ENCODE data around the gene CCDC32.

The CCDC32 gene

DNA sequence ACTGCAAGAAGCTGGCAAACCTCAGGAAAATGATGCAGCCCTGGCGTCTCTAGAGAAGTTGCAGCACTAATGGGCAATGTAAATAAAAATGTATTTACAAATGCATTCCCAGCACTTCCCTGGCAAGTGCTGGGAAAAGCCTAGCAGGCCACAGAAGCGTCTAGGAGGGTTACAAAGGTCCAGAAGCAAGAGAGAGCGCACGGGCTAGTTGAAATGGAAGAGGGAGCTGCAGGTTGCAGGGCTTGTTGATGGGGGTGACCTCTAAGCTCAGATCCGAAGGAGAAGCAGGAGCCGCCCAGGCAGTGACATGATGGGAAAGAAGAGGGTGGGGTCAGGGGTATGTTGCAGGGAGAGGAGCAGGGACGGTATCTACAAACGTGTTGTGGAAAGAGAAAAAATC lies 26.5 kb upstream of the CCDC32 start:
- no peaks in the 10 kb centered on the region for H3K27me3 ChIP-seq (replicated peaks; ENCODE audit: insufficient read depth, low read length)
- H3K9ac ChIP-seq (ENCODE audit: low read length), result no peak overlapping the region
- H3K36me3 ChIP-seq (replicated peaks; ENCODE audit: insufficient read depth, low read length), result no peaks in the 10 kb centered on the region
- H3K4me3 ChIP-seq (ENCODE audit: low read length), result no peak overlapping the region
- no peaks in the 10 kb centered on the region for H3K9me3 ChIP-seq (replicated peaks; ENCODE audit: insufficient read depth, low read length)
- no peaks in the 10 kb centered on the region for H3K9me2 ChIP-seq (replicated peaks; ENCODE audit: insufficient read depth, low read length)
- no peak overlapping the region for H3K4me2 ChIP-seq (ENCODE audit: low read depth, low read length)
- H2AFZ ChIP-seq (ENCODE audit: low read length), result no peak overlapping the region
- H3F3A ChIP-seq (ENCODE audit: insufficient read depth, low read length), result peaks cover 21% of the 10 kb centered on the region
- no peak for TF ChIP-seq EZH2phosphoT487 (IDR thresholded peaks at IDR 0.05; ENCODE audit: low read length)
- no peak for TF ChIP-seq EZH2 (optimal IDR thresholded peaks at IDR 0.05; ENCODE audit: low read depth, low read length)
- TF ChIP-seq, protein P1, sequence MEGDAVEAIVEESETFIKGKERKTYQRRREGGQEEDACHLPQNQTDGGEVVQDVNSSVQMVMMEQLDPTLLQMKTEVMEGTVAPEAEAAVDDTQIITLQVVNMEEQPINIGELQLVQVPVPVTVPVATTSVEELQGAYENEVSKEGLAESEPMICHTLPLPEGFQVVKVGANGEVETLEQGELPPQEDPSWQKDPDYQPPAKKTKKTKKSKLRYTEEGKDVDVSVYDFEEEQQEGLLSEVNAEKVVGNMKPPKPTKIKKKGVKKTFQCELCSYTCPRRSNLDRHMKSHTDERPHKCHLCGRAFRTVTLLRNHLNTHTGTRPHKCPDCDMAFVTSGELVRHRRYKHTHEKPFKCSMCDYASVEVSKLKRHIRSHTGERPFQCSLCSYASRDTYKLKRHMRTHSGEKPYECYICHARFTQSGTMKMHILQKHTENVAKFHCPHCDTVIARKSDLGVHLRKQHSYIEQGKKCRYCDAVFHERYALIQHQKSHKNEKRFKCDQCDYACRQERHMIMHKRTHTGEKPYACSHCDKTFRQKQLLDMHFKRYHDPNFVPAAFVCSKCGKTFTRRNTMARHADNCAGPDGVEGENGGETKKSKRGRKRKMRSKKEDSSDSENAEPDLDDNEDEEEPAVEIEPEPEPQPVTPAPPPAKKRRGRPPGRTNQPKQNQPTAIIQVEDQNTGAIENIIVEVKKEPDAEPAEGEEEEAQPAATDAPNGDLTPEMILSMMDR (IDR thresholded peaks at IDR 0.05; ENCODE audit: low read length), result no peak
- H3K4me1 ChIP-seq (ENCODE audit: low read length), result peaks cover 17% of the 10 kb centered on the region
- no peak for DNase-seq
- no peaks in the 10 kb centered on the region for H4K20me1 ChIP-seq (ENCODE audit: insufficient read depth, low read length)
- H3K27ac ChIP-seq (ENCODE audit: low read length), result no peak overlapping the region
- peaks cover 21% of the 10 kb centered on the region for H3K79me2 ChIP-seq (ENCODE audit: low read length)

GRCh38 chr15:40590667-40591050 lies 25.8 kb upstream of the CCDC32 start:
- H2AFZ ChIP-seq (ENCODE audit: low read length), result peak overlapping the region; percentile 68; the same call in 1 of the 2 replicates
- no peaks in the 10 kb centered on the region for H3K9me3 ChIP-seq (replicated peaks; ENCODE audit: insufficient read depth, low read length)
- H3K27me3 ChIP-seq (replicated peaks; ENCODE audit: insufficient read depth, low read length), result no peaks in the 10 kb centered on the region
- no peaks in the 10 kb centered on the region for H3K9me2 ChIP-seq (replicated peaks; ENCODE audit: insufficient read depth, low read length)
- H3K9ac ChIP-seq (ENCODE audit: low read length), result no peak overlapping the region
- DNase-seq, result no peak
- peak overlapping the region; percentile 62; the same call in 1 of the 2 replicates for H3K4me3 ChIP-seq (ENCODE audit: low read length)
- H3K36me3 ChIP-seq (replicated peaks; ENCODE audit: insufficient read depth, low read length), result no peaks in the 10 kb centered on the region
- no peaks in the 10 kb centered on the region for H4K20me1 ChIP-seq (ENCODE audit: insufficient read depth, low read length)
- peaks cover 21% of the 10 kb centered on the region for H3F3A ChIP-seq (ENCODE audit: insufficient read depth, low read length)
- no peak overlapping the region for H3K27ac ChIP-seq (ENCODE audit: low read length)
- H3K79me2 ChIP-seq (ENCODE audit: low read length), result peaks cover 14% of the 10 kb centered on the region
- TF ChIP-seq EZH2phosphoT487 (IDR thresholded peaks at IDR 0.05; ENCODE audit: low read length) (no peak), EZH2 (optimal IDR thresholded peaks at IDR 0.05; ENCODE audit: low read depth, low read length) (no peak)
- TF ChIP-seq, protein P1 (IDR thresholded peaks at IDR 0.05; ENCODE audit: low read length), result no peak
- peak overlapping the region; percentile 58; the same call in 1 of the 2 replicates for H3K4me2 ChIP-seq (ENCODE audit: low read depth, low read length)
- peaks cover 17% of the 10 kb centered on the region for H3K4me1 ChIP-seq (ENCODE audit: low read length)

GRCh38 chr15:40584191-40584590 lies 19.3 kb upstream of the CCDC32 start:
- Histone ChIP-seq H3K4me3 (ENCODE audit: low read length) (no peak overlapping the region), H3K9me3 (replicated peaks; ENCODE audit: insufficient read depth, low read length) (no peaks in the 10 kb centered on the region), H4K20me1 (ENCODE audit: insufficient read depth, low read length) (no peaks in the 10 kb centered on the region), H3K27me3 (replicated peaks; ENCODE audit: insufficient read depth, low read length) (no peaks in the 10 kb centered on the region), H3F3A (ENCODE audit: insufficient read depth, low read length) (no peaks in the 10 kb centered on the region), H2AFZ (ENCODE audit: low read length) (no peak overlapping the region), H3K27ac (ENCODE audit: low read length) (no peak overlapping the region), H3K4me2 (ENCODE audit: low read depth, low read length) (no peak overlapping the region), H3K79me2 (ENCODE audit: low read length) (no peaks in the 10 kb centered on the region), H3K4me1 (ENCODE audit: low read length) (no peaks in the 10 kb centered on the region), H3K36me3 (replicated peaks; ENCODE audit: insufficient read depth, low read length) (no peaks in the 10 kb centered on the region), H3K9me2 (replicated peaks; ENCODE audit: insufficient read depth, low read length) (no peaks in the 10 kb centered on the region), H3K9ac (ENCODE audit: low read length) (no peak overlapping the region)
- no peak for DNase-seq
- TF ChIP-seq EZH2phosphoT487 (IDR thresholded peaks at IDR 0.05; ENCODE audit: low read length), result no peak
- TF ChIP-seq, protein P1 (IDR thresholded peaks at IDR 0.05; ENCODE audit: low read length), result no peak
- TF ChIP-seq EZH2 (optimal IDR thresholded peaks at IDR 0.05; ENCODE audit: low read depth, low read length), result no peak

Measured in MM.1S (cell line).